Peyer's patch (tissue), 4 donors: ENCODE data around the gene FRMPD4. TPM values are rescaled to one million over a fixed set of nuclear protein-coding genes. Genes with fewer than 3 reads are reported as not detected.

ENCODE experiments used
- DNase-seq, 3 donors: peaks; one replicate each; pipeline ENCODE4 v3.0.0-alpha.2; 2017 to 2019
- H3K27ac ChIP-seq, 4 donors: fragments of 200-600 bp; sonication (generic); one replicate each; pipeline ENCODE4 v1.5.1; 2016 to 2019
- H3K27me3 ChIP-seq, 2 donors: fragments of 200-600 bp; sonication (generic); one replicate each; pipeline ENCODE4 v1.5.1; 2019
- H3K36me3 ChIP-seq, 3 donors: fragments of 200-600 bp; sonication (generic); one replicate each; pipeline ENCODE4 v1.5.1; 2016 to 2019
- H3K4me1 ChIP-seq, 4 donors: fragments of 200-600 bp; sonication (generic); one replicate each; pipeline ENCODE4 v1.5.1; 2016 to 2019
- H3K4me3 ChIP-seq, 4 donors: fragments of 200-600 bp; sonication (generic); 1 replicate in 3 of 4; 2 replicates in 1 of 4; pipeline ENCODE4 v1.5.1; 2016 to 2019; ENCODE audit warnings: mild to moderate bottlenecking in 1 of 4
- H3K9me3 ChIP-seq, 4 donors: fragments of 200-600 bp; sonication (generic); one replicate each; pipeline ENCODE4 v1.5.1; 2016 to 2019; ENCODE audit warnings: mild to moderate bottlenecking in 1 of 4
- CTCF ChIP-seq, 6 experiments: fragments of 450-650 bp in 4 of 6; fragments of 200-600 bp in 2 of 6; sonication (generic) in 1 of 6; IDR thresholded peaks; one replicate each; pipeline ENCODE4 v1.5.1; 2017 to 2019; ENCODE audit warnings: antibody characterized with exemption in 6 of 6, mild to moderate bottlenecking in 3 of 6, moderate library complexity in 1 of 6
- POLR2A ChIP-seq, 2 donors: fragments of 450-650 bp; IDR thresholded peaks; one replicate each; pipeline ENCODE4 v1.5.1; 2017; ENCODE audit warnings: antibody characterized with exemption in 2 of 2, mild to moderate bottlenecking in 2 of 2, moderate library complexity in 2 of 2
- total RNA-seq, 4 donors: library from RNA; depleted of rRNA; stranded (reverse); fragments of >200 nt; gene quantifications; one replicate each; pipeline ENCODE4 v1.1.0, GENCODE V29; 2016

FRMPD4 gene
- total RNA-seq, 4 donors from 2014 or later: 0.19 TPM; not detected in 3

- Histone ChIP-seq H3K9me3 (no peaks in the 10 kb centered on the region), H3K27me3 (no peaks in the 10 kb centered on the region), H3K4me1 (no peaks in the 10 kb centered on the region), H3K4me3 (no peak overlapping the region), H3K27ac (no peak overlapping the region), H3K36me3 (no peaks in the 10 kb centered on the region)
- DNase-seq: no peak
- TF ChIP-seq CTCF (IDR thresholded peaks at IDR 0.05) (no peak), POLR2A (IDR thresholded peaks at IDR 0.05) (no peak)
Measured at GRCh38 chrX:12319003-12319519, 180.8 kb downstream of the FRMPD4 start.

- no peak for TF ChIP-seq CTCF (IDR thresholded peaks at IDR 0.05)
- TF ChIP-seq POLR2A (IDR thresholded peaks at IDR 0.05): no peak
- no peaks in the 10 kb centered on the region for H3K27me3 ChIP-seq
- H3K27ac ChIP-seq: no peak overlapping the region
- no peaks in the 10 kb centered on the region for H3K36me3 ChIP-seq
- H3K4me1 ChIP-seq: no peaks in the 10 kb centered on the region
- DNase-seq: no peak
- H3K4me3 ChIP-seq: no peak overlapping the region
- no peaks in the 10 kb centered on the region for H3K9me3 ChIP-seq
Measured at GRCh38 chrX:12319992-12320391, 181.7 kb downstream of the FRMPD4 start.

- TF ChIP-seq POLR2A (IDR thresholded peaks at IDR 0.05): no peak
- TF ChIP-seq CTCF (IDR thresholded peaks at IDR 0.05): no peak
- Histone ChIP-seq H3K27ac (no peak overlapping the region), H3K4me1 (no peaks in the 10 kb centered on the region), H3K27me3 (no peaks in the 10 kb centered on the region), H3K36me3 (no peaks in the 10 kb centered on the region), H3K4me3 (no peak overlapping the region), H3K9me3 (no peaks in the 10 kb centered on the region)
- DNase-seq: no peak
Measured at GRCh38 chrX:12322031-12322430, 183.8 kb downstream of the FRMPD4 start.

- TF ChIP-seq CTCF (IDR thresholded peaks at IDR 0.05): no peak
- no peak for TF ChIP-seq POLR2A (IDR thresholded peaks at IDR 0.05)
Measured at GRCh38 chrX:12325171-12325570, 186.9 kb downstream of the FRMPD4 start.

GRCh38 chrX:12327836-12328235, 189.6 kb downstream of the FRMPD4 start:
- no peaks in the 10 kb centered on the region for H3K9me3 ChIP-seq
- H3K36me3 ChIP-seq: no peaks in the 10 kb centered on the region
- no peaks in the 10 kb centered on the region for H3K27me3 ChIP-seq
- H3K27ac ChIP-seq: no peak overlapping the region
- no peaks in the 10 kb centered on the region for H3K4me1 ChIP-seq
- no peak overlapping the region for H3K4me3 ChIP-seq
- DNase-seq: no peak
- no peak for TF ChIP-seq POLR2A (IDR thresholded peaks at IDR 0.05)
- TF ChIP-seq CTCF (IDR thresholded peaks at IDR 0.05): no peak

More at GRCh38 chrX:12325171-12325570, 186.9 kb downstream of the FRMPD4 start:
- no peaks in the 10 kb centered on the region for H3K36me3 ChIP-seq
- H3K4me3 ChIP-seq: no peak overlapping the region
- no peaks in the 10 kb centered on the region for H3K9me3 ChIP-seq
- H3K27ac ChIP-seq: no peak overlapping the region
- no peaks in the 10 kb centered on the region for H3K27me3 ChIP-seq
- DNase-seq: no peak
- no peaks in the 10 kb centered on the region for H3K4me1 ChIP-seq

- no peaks in the 10 kb centered on the region for H3K4me1 ChIP-seq
- no peak overlapping the region for H3K27ac ChIP-seq
- H3K4me3 ChIP-seq: no peak overlapping the region
- DNase-seq: no peak
- H3K9me3 ChIP-seq: no peaks in the 10 kb centered on the region
- TF ChIP-seq CTCF (IDR thresholded peaks at IDR 0.05) (no peak), POLR2A (IDR thresholded peaks at IDR 0.05) (no peak)
- H3K36me3 ChIP-seq: no peaks in the 10 kb centered on the region
- H3K27me3 ChIP-seq: no peaks in the 10 kb centered on the region
Measured at GRCh38 chrX:12329476-12329875, 191.2 kb downstream of the FRMPD4 start.
